Keratinocyte (primary cell): ENCODE measurements around the gene SELENOV. TPM values are rescaled to one million over a fixed set of nuclear protein-coding genes. Genes with fewer than 3 reads are reported as not detected.

Source experiments
- DNase-seq: peaks from one replicate; pipeline ENCODE4 v3.0.0-alpha.2; 2011; ENCODE audit warnings: low read depth, missing footprints, low spot score
- FAIRE-seq: peaks from 2 replicates; lab custom pipeline; 2011; peaks lifted over from hg19 to GRCh38; lab: Jason Lieb, UNC
- H2AFZ ChIP-seq: 2 replicates; pipeline ENCODE4 v1.6.0; 2012; ENCODE audit warnings: low read length, control low read depth, inconsistent platforms; ENCODE audit not compliant: control insufficient read depth
- H3K27ac ChIP-seq: 2 replicates; pipeline ENCODE4 v1.5.1; 2011; ENCODE audit warnings: low read length; ENCODE audit not compliant: control insufficient read depth, insufficient read depth
- H3K27me3 ChIP-seq: 3 replicates; pipeline ENCODE4 v1.6.0; 2011; ENCODE audit warnings: low read length; ENCODE audit not compliant: control insufficient read depth, insufficient read depth; ENCODE audit errors: extremely low read depth
- H3K36me3 ChIP-seq, 2 experiments: 2 replicates in 1 of 2; 3 replicates in 1 of 2; pipeline ENCODE4 v1.5.1; 2011; ENCODE audit warnings: low read length in 2 of 2, mild to moderate bottlenecking in 1 of 2; ENCODE audit not compliant: control insufficient read depth in 2 of 2, insufficient read depth in 2 of 2; ENCODE audit errors: extremely low read depth in 1 of 2
- H3K4me1 ChIP-seq: 3 replicates; pipeline ENCODE4 v1.5.1; 2011; ENCODE audit warnings: low read length; ENCODE audit not compliant: control insufficient read depth, insufficient read depth; ENCODE audit errors: extremely low read depth
- H3K4me2 ChIP-seq: 3 replicates; pipeline ENCODE4 v1.6.0; 2011; ENCODE audit warnings: low read depth, low read length; ENCODE audit not compliant: control insufficient read depth, insufficient read depth; ENCODE audit errors: extremely low read depth
- H3K4me3 ChIP-seq, 3 experiments: fragments of 200-600 bp in 1 of 3; sonication (generic) in 1 of 3; 2 replicates in 2 of 3; 3 replicates in 1 of 3; pipeline ENCODE4 v1.5.1; 2011 to 2016; ENCODE audit warnings: low read length in 3 of 3, mild to moderate bottlenecking in 3 of 3, control low read depth in 2 of 3, inconsistent platforms in 1 of 3, low read depth in 1 of 3, mixed read lengths in 1 of 3, mixed run types in 1 of 3, moderate library complexity in 1 of 3; ENCODE audit not compliant: control insufficient read depth in 2 of 3, insufficient read depth in 2 of 3; ENCODE audit errors: extremely low read depth in 1 of 3
- H3K79me2 ChIP-seq: 2 replicates; pipeline ENCODE4 v1.6.0; 2012; ENCODE audit warnings: low read length; ENCODE audit not compliant: control insufficient read depth, insufficient read depth
- H3K9ac ChIP-seq: 3 replicates; pipeline ENCODE4 v1.6.0; 2011; ENCODE audit warnings: low read length; ENCODE audit not compliant: control insufficient read depth, insufficient read depth; ENCODE audit errors: extremely low read depth
- H3K9me1 ChIP-seq: 3 replicates; pipeline ENCODE4 v1.6.0; 2011; ENCODE audit warnings: low read length; ENCODE audit not compliant: control insufficient read depth, insufficient read depth; ENCODE audit errors: extremely low read depth
- H3K9me3 ChIP-seq: 2 replicates; pipeline ENCODE4 v1.5.1; 2012; ENCODE audit warnings: low read depth, low read length; ENCODE audit not compliant: control insufficient read depth
- H4K20me1 ChIP-seq: 3 replicates; pipeline ENCODE4 v1.6.0; 2011; ENCODE audit warnings: low read length; ENCODE audit not compliant: control insufficient read depth, insufficient read depth; ENCODE audit errors: extremely low read depth
- EZH2 ChIP-seq: IDR thresholded peaks from one replicate; pipeline ENCODE4 v1.6.1; 2012; ENCODE audit warnings: inconsistent platforms, mild to moderate bottlenecking, low read length, moderate library complexity
- dilution Hi-C: fragments of 300-500 bp; cut with MboI; formaldehyde crosslinking; loops from one replicate; pipeline ENCODE4 v1.7.0; 2020; ENCODE audit warnings: low sequenced_read_pairs; ENCODE audit not compliant: extremely low pct_ligation_motif_present
- polyA plus RNA-seq, 5 experiments: library from polyadenylated mRNA; depleted of rRNA in 3 of 5; stranded (reverse) in 3 of 5; stranded (forward) in 1 of 5; unstranded in 1 of 5; fragments of >200 nt; gene quantifications; 1 replicate in 1 of 5; 2 replicates in 3 of 5; 3 replicates in 1 of 5; pipeline versions ENCODE4 v1.2.1 to v1.2.3, GENCODE V29; 2011 to 2012; ENCODE audit warnings: missing spikeins in 2 of 5, low read depth in 1 of 5, low replicate concordance in 1 of 5
- TF ChIP-seq, protein P1 (sequence below), 3 experiments: IDR thresholded peaks in 1 of 3; conservative IDR thresholded peaks in 1 of 3; optimal IDR thresholded peaks in 1 of 3; 2 replicates in 2 of 3; 3 replicates in 1 of 3; pipeline versions ENCODE3 to v1.5.1; 2011; ENCODE audit warnings: low read length in 3 of 3, mild to moderate bottlenecking in 3 of 3, moderate library complexity in 2 of 3, control low read depth in 1 of 3, inconsistent platforms in 1 of 3; ENCODE audit not compliant: insufficient read depth in 2 of 3; ENCODE audit errors: extremely low read depth in 1 of 3

Gene SELENOV
- polyA plus RNA-seq, 1 donor (not counting 4 experiments of a cell fraction or from before 2014, with no cell fraction given), result not detected

- H3K4me1 ChIP-seq, result no peaks in the 10 kb centered on the region
- H3K27ac ChIP-seq, result no peak overlapping the region
- no peak overlapping the region for H3K9ac ChIP-seq
- H4K20me1 ChIP-seq, result no peaks in the 10 kb centered on the region
- H3K9me1 ChIP-seq, result no peaks in the 10 kb centered on the region
- TF ChIP-seq, protein P1, sequence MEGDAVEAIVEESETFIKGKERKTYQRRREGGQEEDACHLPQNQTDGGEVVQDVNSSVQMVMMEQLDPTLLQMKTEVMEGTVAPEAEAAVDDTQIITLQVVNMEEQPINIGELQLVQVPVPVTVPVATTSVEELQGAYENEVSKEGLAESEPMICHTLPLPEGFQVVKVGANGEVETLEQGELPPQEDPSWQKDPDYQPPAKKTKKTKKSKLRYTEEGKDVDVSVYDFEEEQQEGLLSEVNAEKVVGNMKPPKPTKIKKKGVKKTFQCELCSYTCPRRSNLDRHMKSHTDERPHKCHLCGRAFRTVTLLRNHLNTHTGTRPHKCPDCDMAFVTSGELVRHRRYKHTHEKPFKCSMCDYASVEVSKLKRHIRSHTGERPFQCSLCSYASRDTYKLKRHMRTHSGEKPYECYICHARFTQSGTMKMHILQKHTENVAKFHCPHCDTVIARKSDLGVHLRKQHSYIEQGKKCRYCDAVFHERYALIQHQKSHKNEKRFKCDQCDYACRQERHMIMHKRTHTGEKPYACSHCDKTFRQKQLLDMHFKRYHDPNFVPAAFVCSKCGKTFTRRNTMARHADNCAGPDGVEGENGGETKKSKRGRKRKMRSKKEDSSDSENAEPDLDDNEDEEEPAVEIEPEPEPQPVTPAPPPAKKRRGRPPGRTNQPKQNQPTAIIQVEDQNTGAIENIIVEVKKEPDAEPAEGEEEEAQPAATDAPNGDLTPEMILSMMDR (optimal IDR thresholded peaks at IDR 0.05 in 1 of 3, IDR thresholded peaks at IDR 0.05 in 1 of 3, conservative IDR thresholded peaks at IDR 0.05 in 1 of 3; ENCODE audit: extremely low read depth in 1 of 3, insufficient read depth in 2 of 3, low read length in 3 of 3), result no peak
- TF ChIP-seq EZH2, result no peak
- no peak for DNase-seq
- no peaks in the 10 kb centered on the region for H3K27me3 ChIP-seq
- peaks cover 53 to 71% of the 10 kb centered on the region in 2 experiments for H3K36me3 ChIP-seq
- no peak overlapping the region for H2AFZ ChIP-seq
- no peaks in the 10 kb centered on the region for H3K9me3 ChIP-seq
- FAIRE-seq, result no peak
- no peak overlapping the region for H3K4me3 ChIP-seq
- dilution Hi-C loops, result no loop called here
- no peak overlapping the region for H3K4me2 ChIP-seq
- no peaks in the 10 kb centered on the region for H3K79me2 ChIP-seq
Observed at GRCh38 chr19:39473443-39473960, 41.4 kb upstream of the SELENOV start.

GRCh38 chr19:39474139-39474620, 40.8 kb upstream of the SELENOV start:
- Histone ChIP-seq H3K36me3 (peaks cover 47 to 65% of the 10 kb centered on the region in 2 experiments), H4K20me1 (no peaks in the 10 kb centered on the region), H3K4me3 (no peak overlapping the region), H2AFZ (no peak overlapping the region), H3K27ac (no peak overlapping the region), H3K27me3 (no peaks in the 10 kb centered on the region), H3K4me1 (no peaks in the 10 kb centered on the region), H3K9me3 (no peaks in the 10 kb centered on the region), H3K9me1 (no peaks in the 10 kb centered on the region), H3K4me2 (no peak overlapping the region), H3K9ac (no peak overlapping the region), H3K79me2 (no peaks in the 10 kb centered on the region)
- FAIRE-seq, result no peak
- dilution Hi-C loops, result no loop called here
- DNase-seq, result no peak
- TF ChIP-seq, protein P1 (optimal IDR thresholded peaks at IDR 0.05 in 1 of 3, IDR thresholded peaks at IDR 0.05 in 1 of 3, conservative IDR thresholded peaks at IDR 0.05 in 1 of 3; ENCODE audit: extremely low read depth in 1 of 3, insufficient read depth in 2 of 3, low read length in 3 of 3), result peak; percentile 57 to 88 (median 86)
- TF ChIP-seq EZH2, result no peak
